Endothelial cell of umbilical vein (primary cell): ENCODE results near the gene LIN28B.

ENCODE experiments used
- CTCF ChIP-seq, 2 donors: IDR thresholded peaks; 1 replicate in 1 of 2; 2 replicates in 1 of 2; pipeline ENCODE4 v1.5.1; 2011; ENCODE audit warnings: low read length in 2 of 2, mild to moderate bottlenecking in 2 of 2, moderate library complexity in 2 of 2, control low read depth in 1 of 2, inconsistent platforms in 1 of 2, low read depth in 1 of 2; ENCODE audit not compliant: insufficient read depth in 1 of 2; ENCODE audit errors: extremely low read depth in 1 of 2
- MYC ChIP-seq: IDR thresholded peaks from one replicate; pipeline ENCODE4 v1.6.1; 2011; ENCODE audit warnings: mild to moderate bottlenecking, low read depth, low read length
- POLR2A ChIP-seq: IDR thresholded peaks from 2 replicates; pipeline ENCODE4 v1.6.1; 2012; ENCODE audit warnings: low read depth, mild to moderate bottlenecking, control low read depth, low read length

- TF ChIP-seq CTCF (IDR thresholded peaks at IDR 0.05; ENCODE audit: extremely low read depth in 1 of 2, insufficient read depth in 1 of 2, low read depth in 1 of 2, low read length in 2 of 2) (no peak), POLR2A (no peak), MYC (no peak)
Measured at GRCh38 chr6:105109955-105110895, 153.3 kb downstream of the LIN28B start.
